Retinal pigment epithelial cell (primary cell): ENCODE measurements around the gene CCNE1.

Experiments
- DNase-seq: peaks from one replicate; pipeline ENCODE4 v3.0.0-alpha.2; 2010; ENCODE audit warnings: low read depth
- H3K4me3 ChIP-seq: 2 replicates; pipeline ENCODE4 v1.5.1; 2011; ENCODE audit warnings: mild to moderate bottlenecking, low read length, control low read depth, moderate library complexity
- CTCF ChIP-seq: conservative IDR thresholded peaks from 2 replicates; pipeline ENCODE4 v1.5.1; 2011; ENCODE audit warnings: low read depth, low read length, control low read depth, inconsistent platforms

Gene CCNE1

GRCh38 chr19:29779921-29780320 is 31.9 kb upstream of the CCNE1 start:
- no peak overlapping the region for H3K4me3 ChIP-seq
- TF ChIP-seq CTCF = no peak
- DNase-seq = no peak

- no peak overlapping the region for H3K4me3 ChIP-seq
Observed at GRCh38 chr19:29781386-29782259, 30.2 kb upstream of the CCNE1 start.

GRCh38 chr19:29782260-29782580 is 29.6 kb upstream of the CCNE1 start:
- no peak for TF ChIP-seq CTCF
- H3K4me3 ChIP-seq = no peak overlapping the region
- DNase-seq = no peak

More at GRCh38 chr19:29781386-29782259, 30.2 kb upstream of the CCNE1 start:
- no peak for DNase-seq
- no peak for TF ChIP-seq CTCF

- no peak for TF ChIP-seq CTCF
- no peak for DNase-seq
- H3K4me3 ChIP-seq = no peak overlapping the region
Observed at GRCh38 chr19:29783627-29784190, 28.1 kb upstream of the CCNE1 start.

GRCh38 chr19:29784598-29785223 is 27.1 kb upstream of the CCNE1 start:
- no peak for TF ChIP-seq CTCF
- DNase-seq = no peak
- H3K4me3 ChIP-seq = no peak overlapping the region

GRCh38 chr19:29785360-29785759 is 26.4 kb upstream of the CCNE1 start:
- no peak for DNase-seq
- TF ChIP-seq CTCF = no peak
- no peak overlapping the region for H3K4me3 ChIP-seq
